HK-2 (cell line): ENCODE data around the gene RAPGEF3.

Experiments used
- DNase-seq: peaks from one replicate; pipeline ENCODE4 v3.0.0-alpha.2; 2018; ENCODE audit not compliant: unreplicated experiment

Gene RAPGEF3

GRCh38 chr12:47775100-47775911, 16.6 kb upstream of the RAPGEF3 start:
- DNase-seq = no peak

DNA sequence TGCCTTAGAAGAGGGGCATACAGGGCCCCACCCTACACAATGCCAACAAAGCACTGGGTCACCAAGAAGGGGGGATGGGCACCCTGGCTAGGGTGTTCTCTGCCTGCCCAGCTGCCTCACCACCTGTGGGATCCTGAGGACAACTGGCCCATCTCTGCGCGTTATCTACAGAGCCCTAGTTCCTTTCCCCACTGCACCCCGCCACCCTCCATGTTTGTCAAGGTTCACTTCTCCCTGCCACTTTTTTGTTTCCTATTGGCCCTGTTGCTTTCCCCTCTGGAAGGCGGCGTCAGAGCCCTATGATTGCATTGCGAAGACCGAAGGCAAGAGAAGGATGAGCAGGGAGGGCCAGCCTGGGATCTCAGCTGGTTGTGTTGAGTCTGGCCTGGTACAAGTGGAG, 16.0 kb upstream of the RAPGEF3 start:
- no peak for DNase-seq

DNA sequence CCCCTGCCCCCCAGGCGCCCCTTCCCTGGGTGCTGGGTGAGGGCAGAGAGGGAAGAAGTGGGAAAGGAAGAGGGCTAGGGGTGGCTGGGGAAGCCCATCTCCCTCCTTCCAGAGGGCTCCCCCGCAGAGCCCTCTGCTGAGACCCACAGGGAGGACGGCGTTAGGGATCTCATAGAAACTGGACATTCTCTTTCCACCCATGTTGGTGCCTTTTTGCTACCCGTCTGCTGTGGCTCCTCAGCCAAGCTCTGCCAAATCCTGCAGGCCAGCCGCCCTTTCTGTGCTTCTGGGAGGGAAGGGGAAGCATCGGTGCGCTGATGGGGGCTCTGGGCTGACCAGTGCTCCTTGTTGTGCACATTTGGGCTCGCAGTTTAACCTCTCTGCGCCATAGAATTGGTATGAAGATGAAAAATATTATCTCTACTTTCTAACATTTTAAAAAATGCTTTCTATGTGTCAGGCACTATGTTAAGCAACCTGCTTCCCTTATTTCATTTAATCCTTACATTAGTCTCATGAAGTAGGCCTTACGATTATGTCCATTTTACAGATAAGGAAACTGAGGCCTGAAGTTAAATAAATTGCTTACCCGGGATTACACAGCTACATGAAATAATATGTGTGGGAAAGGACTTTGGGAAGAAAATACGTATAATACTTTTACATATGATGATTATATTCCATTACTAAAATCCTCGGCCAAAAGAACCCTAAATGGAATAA, 15.3 kb upstream of the RAPGEF3 start:
- DNase-seq = no peak

- DNase-seq = peak; percentile 71
Observed at GRCh38 chr12:47773062-47773857, 14.6 kb upstream of the RAPGEF3 start, which contains the start of gene SLC48A1. TSS of gene SLC48A1 (plus strand) at chr12:47773238. CDS start at chr12:47773305, 67 bp downstream.

GRCh38 chr12:47772738-47773061, 14.0 kb upstream of the RAPGEF3 start:
- DNase-seq = no peak

DNA sequence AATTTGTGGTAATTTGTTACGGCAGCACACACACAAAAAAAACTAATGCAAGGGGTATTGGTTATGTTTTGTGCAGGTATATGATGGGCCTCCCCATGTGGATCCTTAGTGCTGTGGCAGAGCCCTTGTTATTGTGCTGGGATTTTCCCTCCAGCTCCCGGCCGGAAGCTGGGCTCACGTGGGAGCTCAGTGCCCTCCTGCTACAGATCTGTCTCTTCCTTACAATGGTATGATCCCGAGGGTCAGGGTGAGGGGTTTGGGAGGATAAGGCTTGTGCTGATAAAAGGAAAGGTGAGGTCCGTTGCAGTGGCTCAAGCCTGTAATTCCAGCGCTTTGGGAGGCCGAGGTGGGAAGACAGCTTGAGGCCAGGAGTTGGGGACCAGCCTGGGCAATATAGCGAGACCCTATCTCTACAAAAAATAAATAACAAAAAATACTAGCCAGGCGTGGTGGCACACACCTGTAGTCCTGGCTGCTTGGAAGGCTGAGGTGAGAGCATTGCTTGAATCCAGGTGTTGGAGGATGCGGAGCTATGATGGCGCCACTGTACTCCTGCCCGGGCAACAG, 13.5 kb upstream of the RAPGEF3 start:
- DNase-seq = no peak

DNA sequence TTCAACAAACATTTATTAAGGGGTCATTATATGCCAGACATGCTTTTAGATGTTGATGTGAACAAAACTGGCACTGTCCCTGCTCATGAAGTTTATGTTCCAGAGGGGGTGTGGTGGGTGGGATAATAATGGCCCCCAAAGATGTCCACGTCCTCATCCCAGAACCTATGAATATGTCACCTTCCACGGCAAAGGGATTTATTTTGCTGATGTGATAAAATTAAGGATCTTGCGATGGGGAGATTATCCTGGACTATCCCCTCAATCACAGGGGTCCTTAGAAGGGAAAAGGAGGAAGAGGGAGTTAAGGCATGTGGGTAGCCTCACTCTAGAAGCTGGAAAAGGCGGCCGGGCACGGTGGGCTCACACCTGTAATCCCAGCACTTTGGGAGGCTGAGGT, 12.6 kb upstream of the RAPGEF3 start:
- no peak for DNase-seq

- DNase-seq = no peak
Observed at GRCh38 chr12:47770086-47770726, 11.5 kb upstream of the RAPGEF3 start.

DNA sequence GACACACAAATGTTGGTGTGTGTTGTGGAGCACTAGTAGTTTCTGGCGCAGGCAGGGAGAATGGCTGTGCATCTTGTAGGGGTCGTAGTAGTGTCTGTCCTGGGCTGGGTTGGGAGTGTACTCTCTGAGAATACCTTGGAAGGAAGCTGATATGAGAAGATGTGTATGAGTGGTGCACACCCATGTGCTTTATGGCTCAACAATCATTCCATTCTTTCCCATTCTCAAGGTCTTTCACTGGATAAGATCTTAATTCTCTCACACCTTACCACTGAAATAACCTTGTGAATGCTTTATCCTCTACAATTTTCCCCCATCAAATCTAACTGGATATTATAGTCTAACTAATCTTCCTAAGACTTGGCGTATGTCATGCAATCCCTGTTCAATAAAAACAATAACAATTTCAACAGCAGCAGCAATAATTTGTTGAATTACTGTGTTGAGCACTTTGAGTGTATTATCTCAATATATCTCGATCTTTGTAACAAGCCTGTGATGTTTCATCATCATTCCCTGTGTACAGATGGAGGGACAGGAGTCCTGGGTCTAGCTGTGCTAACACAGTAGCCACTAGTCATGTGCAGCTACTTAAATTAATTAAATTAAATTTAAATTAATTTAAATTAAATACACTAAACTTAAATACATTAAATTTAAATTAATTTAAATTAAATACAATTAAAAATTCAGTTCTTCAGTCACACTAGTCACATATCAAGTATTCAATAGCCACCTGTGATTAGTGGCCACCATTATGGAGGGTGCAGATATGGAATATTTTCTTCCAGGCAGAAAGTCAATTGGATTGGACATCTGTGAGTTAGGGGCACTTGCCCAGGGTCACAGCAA, 10.8 kb upstream of the RAPGEF3 start:
- no peak for DNase-seq

GRCh38 chr12:47768323-47768811, 9.7 kb upstream of the RAPGEF3 start:
- DNase-seq = peak; percentile 51

GRCh38 chr12:47767216-47767724, 8.6 kb upstream of the RAPGEF3 start:
- DNase-seq = no peak

GRCh38 chr12:47766502-47767215, 8.0 kb upstream of the RAPGEF3 start:
- no peak for DNase-seq

DNA sequence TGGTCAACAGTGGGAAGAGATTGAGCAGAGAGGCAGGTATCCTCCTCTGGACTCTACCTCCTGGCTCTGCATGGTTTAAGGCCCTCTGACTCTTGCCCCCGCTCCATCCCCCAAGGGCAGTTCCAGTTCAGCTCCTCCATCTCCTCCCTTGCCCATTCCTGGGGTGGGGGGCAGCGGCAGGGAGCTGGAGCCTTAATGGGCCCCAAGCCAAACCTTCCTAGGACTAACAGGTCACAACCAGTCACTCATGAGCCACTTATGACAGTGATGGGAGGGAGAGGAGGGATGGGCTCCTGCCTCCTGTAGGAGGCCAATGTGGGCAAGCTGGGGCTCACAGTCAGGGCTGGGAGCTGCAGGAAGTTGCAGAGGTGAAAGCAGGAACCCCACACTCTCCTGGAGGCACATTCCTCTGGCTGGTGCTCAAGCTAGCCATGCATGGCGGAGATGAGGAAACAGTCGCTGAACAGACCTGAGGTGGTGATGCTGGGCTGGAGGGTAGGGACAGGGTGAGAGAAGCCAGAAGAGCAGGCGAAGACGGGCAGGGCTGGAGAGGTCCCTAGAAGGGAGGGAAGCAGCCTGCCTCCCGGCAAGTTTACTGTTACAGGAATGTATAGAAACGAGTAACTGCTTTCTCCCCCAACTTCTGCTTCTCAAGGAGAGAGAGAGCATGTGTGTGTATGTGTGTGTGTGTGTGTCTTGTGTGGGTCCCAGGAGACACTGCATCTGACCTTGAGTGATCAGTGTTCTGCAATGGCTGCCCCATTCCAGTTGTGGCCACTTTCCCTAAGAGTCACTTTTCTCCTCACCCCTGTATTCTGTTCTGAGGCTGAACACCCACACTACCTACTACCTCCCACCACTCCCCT, 5.0 kb upstream of the RAPGEF3 start:
- peak; percentile 95 for DNase-seq

GRCh38 chr12:47762850-47763465, 4.3 kb upstream of the RAPGEF3 start:
- no peak for DNase-seq

GRCh38 chr12:47758584-47758833, 171 bp downstream of the RAPGEF3 start:
- no peak for DNase-seq

GRCh38 chr12:47757840-47758583, 668 bp downstream of the RAPGEF3 start:
- no peak for DNase-seq

GRCh38 chr12:47757364-47757839, 1.3 kb downstream of the RAPGEF3 start:
- no peak for DNase-seq
